Anterior cingulate cortex (tissue), 58 donors: ENCODE results near the gene SCEL.

Source experiments
- DNase-seq, 58 donors: peaks; one replicate each; lab custom pipeline; 2025; lab: John Stamatoyannopoulos, UW

The SCEL gene

GRCh38 chr13:77519808-77520207 lies 15.7 kb upstream of the SCEL start:
- no peak for DNase-seq

- DNase-seq, result no peak
Observed at GRCh38 chr13:77521194-77521593, 14.3 kb upstream of the SCEL start.

- no peak for DNase-seq
Observed at GRCh38 chr13:77521595-77522367, 13.7 kb upstream of the SCEL start.

GRCh38 chr13:77522444-77522843 lies 13.1 kb upstream of the SCEL start:
- DNase-seq, result no peak

- no peak for DNase-seq
Observed at GRCh38 chr13:77523386-77523785, 12.1 kb upstream of the SCEL start.

GRCh38 chr13:77523834-77524728 lies 11.4 kb upstream of the SCEL start:
- no peak for DNase-seq

- no peak for DNase-seq
Observed at GRCh38 chr13:77528414-77528813, 7.1 kb upstream of the SCEL start.

- DNase-seq, result no peak
Observed at GRCh38 chr13:77528834-77529500, 6.5 kb upstream of the SCEL start.

- DNase-seq, result no peak
Observed at GRCh38 chr13:77529501-77529840, 6.0 kb upstream of the SCEL start.

- DNase-seq, result no peak
Observed at GRCh38 chr13:77530875-77531274, 4.6 kb upstream of the SCEL start.

GRCh38 chr13:77532983-77533382 lies 2.5 kb upstream of the SCEL start:
- no peak for DNase-seq

GRCh38 chr13:77533875-77534788 lies 1.4 kb upstream of the SCEL start:
- no peak for DNase-seq

- no peak for DNase-seq
Observed at GRCh38 chr13:77536358-77536757, 852 bp downstream of the SCEL start.

- DNase-seq, result no peak
Observed at GRCh38 chr13:77537289-77537919, 1.9 kb downstream of the SCEL start.

GRCh38 chr13:77543711-77544110 lies 8.2 kb downstream of the SCEL start:
- DNase-seq, result no peak

GRCh38 chr13:77544355-77544754 lies 8.8 kb downstream of the SCEL start:
- DNase-seq, result peak in 31 of 58 donors; percentile 0 to 59 (median 12)

- DNase-seq, result no peak
Observed at GRCh38 chr13:77544758-77545338, 9.3 kb downstream of the SCEL start.

GRCh38 chr13:77545626-77546412 lies 10.3 kb downstream of the SCEL start:
- DNase-seq, result no peak
